ENCODE measurements around the gene CHMP1B. TPM values are rescaled to one million over a fixed set of nuclear protein-coding genes. Genes with fewer than 3 reads are reported as not detected.
A peak's percentile ranks its signal among the peaks of the same experiment; 100 is the strongest.

The CHMP1B gene
- total and polyA plus RNA-seq, 3 donors from 2014 or later, result 32.8 to 50.0 (median 39.1) TPM

DNA sequence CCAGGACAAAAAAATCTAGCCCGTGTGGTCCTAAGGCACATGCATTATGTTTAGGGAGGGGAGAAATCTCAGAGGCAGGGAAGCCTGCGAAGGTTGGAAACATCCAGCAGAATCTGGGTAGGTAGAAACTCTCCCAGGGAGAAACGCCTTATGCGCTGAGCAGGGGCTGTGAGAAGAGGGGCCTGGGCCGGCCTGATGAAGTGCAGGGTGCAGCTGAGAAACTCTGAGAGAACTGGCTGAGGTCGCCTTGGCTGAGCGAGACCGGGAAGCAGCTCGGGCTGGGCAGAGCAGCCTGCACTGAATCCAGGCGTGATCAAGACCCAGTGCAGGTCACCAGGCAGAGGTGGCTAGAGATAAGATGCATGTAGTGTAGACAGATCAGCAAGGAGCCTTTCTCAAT, 15.1 kb downstream of the CHMP1B start:
- intact Hi-C loops (cut with DNase I; ENCODE audit: low total_unique reads), result no loop called here
- 83 to 90% methylated on average over 10 of the region's 10 CpGs for WGBS, 2 donors
- DNase-seq, result no peak

DNA sequence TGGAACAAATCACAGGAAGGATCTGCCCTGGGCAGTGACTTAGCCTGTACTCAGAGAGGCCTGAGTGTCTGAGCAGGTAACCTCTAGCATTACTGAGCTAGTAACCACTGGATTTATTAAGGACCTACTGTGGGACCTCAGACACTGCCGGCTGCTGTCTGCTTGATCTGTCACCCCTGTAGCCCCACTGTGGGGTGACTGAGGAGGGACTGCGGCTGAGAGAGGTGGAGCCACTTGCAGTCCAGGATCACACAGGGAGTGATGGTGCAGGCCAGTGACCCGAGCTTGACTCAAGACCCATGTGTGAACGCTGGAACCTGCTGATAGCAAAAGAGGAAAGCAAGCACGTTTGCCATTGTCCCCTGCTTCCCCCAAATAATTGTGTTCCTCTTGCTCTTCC, 15.6 kb downstream of the CHMP1B start:
- Histone ChIP-seq H3K36me3 (ENCODE audit: low read depth, missing control alignments) (no peaks in the 10 kb centered on the region), H3K27ac (no peak overlapping the region), H3K27me3 (no peaks in the 10 kb centered on the region), H3K4me1 (no peaks in the 10 kb centered on the region), H3K9me3 (no peaks in the 10 kb centered on the region), H3K4me3 (no peak overlapping the region)
- intact Hi-C loops (cut with DNase I; ENCODE audit: low total_unique reads), result no loop called here
- TF ChIP-seq POLR2A (IDR thresholded peaks at IDR 0.05), result no peak
- TF ChIP-seq, protein P1, sequence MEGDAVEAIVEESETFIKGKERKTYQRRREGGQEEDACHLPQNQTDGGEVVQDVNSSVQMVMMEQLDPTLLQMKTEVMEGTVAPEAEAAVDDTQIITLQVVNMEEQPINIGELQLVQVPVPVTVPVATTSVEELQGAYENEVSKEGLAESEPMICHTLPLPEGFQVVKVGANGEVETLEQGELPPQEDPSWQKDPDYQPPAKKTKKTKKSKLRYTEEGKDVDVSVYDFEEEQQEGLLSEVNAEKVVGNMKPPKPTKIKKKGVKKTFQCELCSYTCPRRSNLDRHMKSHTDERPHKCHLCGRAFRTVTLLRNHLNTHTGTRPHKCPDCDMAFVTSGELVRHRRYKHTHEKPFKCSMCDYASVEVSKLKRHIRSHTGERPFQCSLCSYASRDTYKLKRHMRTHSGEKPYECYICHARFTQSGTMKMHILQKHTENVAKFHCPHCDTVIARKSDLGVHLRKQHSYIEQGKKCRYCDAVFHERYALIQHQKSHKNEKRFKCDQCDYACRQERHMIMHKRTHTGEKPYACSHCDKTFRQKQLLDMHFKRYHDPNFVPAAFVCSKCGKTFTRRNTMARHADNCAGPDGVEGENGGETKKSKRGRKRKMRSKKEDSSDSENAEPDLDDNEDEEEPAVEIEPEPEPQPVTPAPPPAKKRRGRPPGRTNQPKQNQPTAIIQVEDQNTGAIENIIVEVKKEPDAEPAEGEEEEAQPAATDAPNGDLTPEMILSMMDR (IDR thresholded peaks at IDR 0.05), result no peak
- no peak for DNase-seq
- 78 to 84% methylated on average over 4 to 5 of the region's 5 CpGs for WGBS, 2 donors

More for the DNA sequence above, 15.1 kb downstream of the CHMP1B start:
- Histone ChIP-seq H3K36me3 (ENCODE audit: low read depth, missing control alignments) (no peaks in the 10 kb centered on the region), H3K4me1 (no peaks in the 10 kb centered on the region), H3K9me3 (no peaks in the 10 kb centered on the region), H3K27ac (no peak overlapping the region), H3K27me3 (no peaks in the 10 kb centered on the region), H3K4me3 (no peak overlapping the region)
- TF ChIP-seq, protein P1 (IDR thresholded peaks at IDR 0.05), result no peak
- TF ChIP-seq POLR2A (IDR thresholded peaks at IDR 0.05), result no peak

DNA sequence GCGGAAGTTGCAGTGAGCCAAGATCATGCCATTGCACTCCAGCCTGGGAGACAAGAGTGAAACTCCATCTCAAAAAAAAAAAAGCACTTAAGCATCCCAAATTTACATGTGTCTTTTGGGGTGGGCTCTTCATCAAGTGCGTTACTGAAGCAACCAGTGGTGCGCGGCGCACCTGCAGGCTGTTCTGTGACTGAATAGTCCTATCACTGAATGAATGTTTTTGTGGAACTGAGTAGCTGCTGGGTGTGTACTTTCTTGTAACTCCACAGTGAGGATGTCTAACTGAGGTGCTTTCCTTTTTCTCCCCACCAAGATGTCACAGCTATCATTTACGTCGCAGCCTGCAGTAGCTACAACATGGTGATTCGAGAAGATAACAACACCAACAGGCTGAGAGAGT, 17.0 kb downstream of the CHMP1B start:
- 94 to 95% methylated on average over 8 of the region's 8 CpGs for WGBS, 2 donors
- Histone ChIP-seq H3K27me3 (no peaks in the 10 kb centered on the region), H3K4me3 (no peak overlapping the region), H3K27ac (no peak overlapping the region), H3K4me1 (peaks cover 2% of the 10 kb centered on the region), H3K36me3 (ENCODE audit: low read depth, missing control alignments) (no peaks in the 10 kb centered on the region), H3K9me3 (no peaks in the 10 kb centered on the region)
- intact Hi-C loops (cut with DNase I; ENCODE audit: low total_unique reads), result no loop called here
- no peak for DNase-seq
- TF ChIP-seq, protein P1 (IDR thresholded peaks at IDR 0.05), result no peak
- no peak for TF ChIP-seq POLR2A (IDR thresholded peaks at IDR 0.05)

DNA sequence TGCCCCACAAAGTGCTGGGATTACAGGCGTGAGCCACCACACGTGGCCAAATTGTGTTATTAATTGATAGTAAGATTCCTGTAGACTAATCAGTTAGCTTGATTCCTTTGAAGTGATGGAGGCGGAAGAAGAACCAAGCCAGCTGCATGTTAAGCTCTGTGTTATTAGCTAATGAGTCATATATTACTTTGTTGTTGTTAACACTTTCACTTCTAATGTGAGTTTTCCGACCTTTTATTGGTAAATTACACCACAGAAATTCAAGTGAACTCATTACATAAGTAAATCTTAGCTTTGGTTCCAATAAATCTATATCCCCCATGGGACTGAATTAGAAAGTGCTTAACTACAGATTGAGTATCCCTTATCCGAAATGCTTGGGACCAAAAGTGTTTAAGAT, 20.3 kb downstream of the CHMP1B start:
- TF ChIP-seq, protein P1 (IDR thresholded peaks at IDR 0.05), result no peak
- TF ChIP-seq POLR2A (IDR thresholded peaks at IDR 0.05), result no peak
- Histone ChIP-seq H3K4me3 (no peak overlapping the region), H3K27me3 (no peaks in the 10 kb centered on the region), H3K27ac (no peak overlapping the region), H3K36me3 (ENCODE audit: low read depth, missing control alignments) (no peaks in the 10 kb centered on the region), H3K9me3 (no peaks in the 10 kb centered on the region), H3K4me1 (peaks cover 2% of the 10 kb centered on the region)
- no peak for DNase-seq
- WGBS, 2 donors, result 73 to 80% methylated on average over 5 of the region's 5 CpGs
- intact Hi-C loops (cut with DNase I; ENCODE audit: low total_unique reads), result no loop called here

DNA sequence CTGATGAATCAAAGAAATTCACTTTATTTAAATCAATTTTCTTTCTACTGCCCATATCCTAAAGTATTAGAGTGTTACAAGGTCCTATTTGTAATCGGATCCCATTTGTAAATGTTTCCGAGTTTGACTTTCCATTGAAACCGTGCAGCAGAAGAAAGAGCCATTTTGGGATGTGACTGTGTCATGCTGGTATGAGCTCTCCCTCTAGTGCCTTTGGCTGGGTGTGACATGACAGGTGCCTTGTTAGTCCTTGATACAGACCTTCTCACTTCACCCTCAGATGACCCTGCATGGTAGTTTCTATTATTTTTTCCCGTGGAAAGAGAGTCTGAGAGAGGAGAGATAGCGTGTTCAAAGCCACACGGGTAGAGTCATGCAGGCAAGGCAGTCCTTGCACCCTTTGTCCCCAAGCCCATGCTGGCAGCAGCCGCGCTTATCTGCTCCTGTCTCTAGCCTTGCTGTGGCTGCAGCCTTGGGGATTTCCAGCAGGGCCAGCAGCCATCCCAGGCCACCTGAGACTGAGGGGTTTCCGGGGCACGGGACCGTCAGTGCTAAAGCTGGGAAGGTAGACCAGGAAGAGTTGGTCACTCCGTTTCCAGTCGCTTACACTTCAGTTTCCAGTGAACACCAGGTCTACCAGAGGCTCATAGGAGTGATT, 21.4 kb downstream of the CHMP1B start:
- intact Hi-C loops (cut with DNase I; ENCODE audit: low total_unique reads), result no loop called here
- TF ChIP-seq, protein P1 (IDR thresholded peaks at IDR 0.05), result no peak
- no peak for TF ChIP-seq POLR2A (IDR thresholded peaks at IDR 0.05)
- H3K27me3 ChIP-seq, result no peaks in the 10 kb centered on the region
- peak; percentile 57 for DNase-seq
- 66 to 67% methylated on average over 13 of the region's 13 CpGs for WGBS, 2 donors
- H3K36me3 ChIP-seq (ENCODE audit: low read depth, missing control alignments), result no peaks in the 10 kb centered on the region
- peaks cover 2% of the 10 kb centered on the region for H3K4me1 ChIP-seq
- no peak overlapping the region for H3K4me3 ChIP-seq
- H3K9me3 ChIP-seq, result no peaks in the 10 kb centered on the region
- no peak overlapping the region for H3K27ac ChIP-seq

All from testis (tissue), 3 donors.